Measurements from ENCODE around the gene EIF3B.
A peak's percentile ranks its signal among the peaks of the same experiment; 100 is the strongest.

- no peak for TF ChIP-seq POLR2A (IDR thresholded peaks at IDR 0.05; ENCODE audit: low read depth, low read length)
- TF ChIP-seq POLR2AphosphoS5 (IDR thresholded peaks at IDR 0.05; ENCODE audit: low read depth, low read length): peak; percentile 38
- TF ChIP-seq TAF1 (IDR thresholded peaks at IDR 0.05; ENCODE audit: low read depth, low read length): no peak
Measured at GRCh38 chr7:2381227-2381626, 26.6 kb downstream of the EIF3B start.
